HUES48 (cell line): ENCODE measurements around the gene MYO1E.

Source experiments
- H3K27ac ChIP-seq: one replicate; pipeline ENCODE4 v1.7.0; 2013; ENCODE audit warnings: low read depth, low read length, inconsistent platforms
- H3K27me3 ChIP-seq: 2 replicates; pipeline ENCODE4 v1.6.1; 2013; ENCODE audit warnings: mild to moderate bottlenecking, low read length; ENCODE audit not compliant: control insufficient read depth, insufficient read depth
- H3K36me3 ChIP-seq: 2 replicates; pipeline ENCODE4 v1.6.1; 2013; ENCODE audit warnings: low read length; ENCODE audit not compliant: control insufficient read depth, insufficient read depth
- H3K4me1 ChIP-seq: 2 replicates; pipeline ENCODE4 v1.6.1; 2013; ENCODE audit warnings: mild to moderate bottlenecking, low read length; ENCODE audit not compliant: control insufficient read depth, insufficient read depth
- H3K4me3 ChIP-seq: 2 replicates; pipeline ENCODE4 v1.5.1; 2013; ENCODE audit warnings: mild to moderate bottlenecking, low read depth, low read length
- H3K9ac ChIP-seq: 2 replicates; pipeline ENCODE4 v1.6.1; 2013; ENCODE audit warnings: mild to moderate bottlenecking, low read depth, low read length, moderate library complexity
- H3K9me3 ChIP-seq: 2 replicates; pipeline ENCODE4 v1.6.1; 2013; ENCODE audit warnings: low read length; ENCODE audit not compliant: control insufficient read depth, insufficient read depth

Gene MYO1E

GRCh38 chr15:59279023-59279422, 93.6 kb downstream of the MYO1E start:
- Histone ChIP-seq H3K4me3 (no peak overlapping the region), H3K4me1 (peaks cover 20% of the 10 kb centered on the region), H3K36me3 (no peaks in the 10 kb centered on the region), H3K27ac (no peak overlapping the region), H3K9me3 (no peaks in the 10 kb centered on the region), H3K27me3 (no peaks in the 10 kb centered on the region), H3K9ac (no peak overlapping the region)

GRCh38 chr15:59278120-59278519, 94.6 kb downstream of the MYO1E start:
- H3K9me3 ChIP-seq = no peaks in the 10 kb centered on the region
- no peak overlapping the region for H3K27ac ChIP-seq
- no peaks in the 10 kb centered on the region for H3K36me3 ChIP-seq
- H3K4me1 ChIP-seq = peaks cover 11% of the 10 kb centered on the region; the same call in 1 of the 2 replicates
- no peak overlapping the region for H3K4me3 ChIP-seq
- H3K9ac ChIP-seq = no peak overlapping the region
- H3K27me3 ChIP-seq = no peaks in the 10 kb centered on the region

GRCh38 chr15:59276225-59277178, 96.2 kb downstream of the MYO1E start:
- Histone ChIP-seq H3K9ac (no peak overlapping the region), H3K4me3 (no peak overlapping the region), H3K36me3 (peaks cover 8% of the 10 kb centered on the region), H3K9me3 (no peaks in the 10 kb centered on the region), H3K27ac (no peak overlapping the region), H3K4me1 (peaks cover 8% of the 10 kb centered on the region; the same call in 1 of the 2 replicates), H3K27me3 (no peaks in the 10 kb centered on the region)

DNA sequence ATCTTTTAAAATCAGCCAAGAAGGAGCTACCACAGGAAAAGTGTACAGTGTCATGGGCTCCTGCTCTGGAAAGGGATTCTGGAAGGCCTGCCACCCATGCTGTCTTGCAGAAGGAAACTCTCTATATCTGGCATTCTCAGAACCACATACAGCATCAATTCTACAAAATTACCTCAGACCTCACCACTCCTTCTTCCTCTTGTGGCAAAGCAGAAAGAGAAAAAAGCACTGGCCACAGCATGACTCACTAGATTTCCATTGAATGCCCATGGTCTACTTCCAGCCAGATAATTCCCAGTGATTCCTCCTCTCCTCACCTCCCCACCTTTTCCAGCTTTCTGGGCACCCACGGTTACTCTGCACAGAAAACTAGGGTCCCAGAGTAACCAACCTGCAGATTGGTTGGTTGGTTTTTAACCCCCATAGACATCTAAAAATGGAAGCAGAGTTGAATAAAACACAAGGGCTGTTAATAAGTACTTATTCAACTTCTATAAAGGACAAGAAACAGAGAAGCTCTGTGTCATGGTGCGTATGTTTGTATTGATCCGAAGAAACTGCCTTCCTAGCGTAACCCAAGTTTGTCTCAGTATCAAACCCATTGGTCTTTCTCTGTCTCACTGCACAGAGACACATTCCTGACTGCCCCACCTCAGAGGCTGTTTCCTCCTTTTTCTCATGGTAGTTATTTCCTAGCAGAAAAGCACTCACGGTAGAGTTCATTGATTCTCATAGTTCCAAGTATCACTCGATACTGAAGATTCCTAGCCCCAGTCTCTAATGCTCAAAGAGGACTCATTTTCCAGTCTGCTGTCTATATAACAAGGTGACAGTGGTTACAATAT, 98.3 kb downstream of the MYO1E start:
- no peak overlapping the region for H3K9ac ChIP-seq
- H3K27me3 ChIP-seq = no peaks in the 10 kb centered on the region
- peaks cover 8% of the 10 kb centered on the region for H3K36me3 ChIP-seq
- peaks cover 8% of the 10 kb centered on the region; the same call in 1 of the 2 replicates for H3K4me1 ChIP-seq
- H3K27ac ChIP-seq = no peak overlapping the region
- no peaks in the 10 kb centered on the region for H3K9me3 ChIP-seq
- no peak overlapping the region for H3K4me3 ChIP-seq

- Histone ChIP-seq H3K9ac (no peak overlapping the region), H3K4me1 (peaks cover 12% of the 10 kb centered on the region), H3K27me3 (no peaks in the 10 kb centered on the region), H3K4me3 (no peak overlapping the region), H3K9me3 (no peaks in the 10 kb centered on the region), H3K27ac (no peak overlapping the region), H3K36me3 (peaks cover 8% of the 10 kb centered on the region)
Measured at GRCh38 chr15:59273234-59273633, 99.4 kb downstream of the MYO1E start.

- no peak overlapping the region for H3K4me3 ChIP-seq
- no peaks in the 10 kb centered on the region for H3K9me3 ChIP-seq
- H3K36me3 ChIP-seq = peaks cover 8% of the 10 kb centered on the region
- H3K9ac ChIP-seq = no peak overlapping the region
- H3K27me3 ChIP-seq = no peaks in the 10 kb centered on the region
- H3K27ac ChIP-seq = no peak overlapping the region
- H3K4me1 ChIP-seq = peaks cover 15% of the 10 kb centered on the region
Measured at GRCh38 chr15:59271595-59272201, 101.0 kb downstream of the MYO1E start.

DNA sequence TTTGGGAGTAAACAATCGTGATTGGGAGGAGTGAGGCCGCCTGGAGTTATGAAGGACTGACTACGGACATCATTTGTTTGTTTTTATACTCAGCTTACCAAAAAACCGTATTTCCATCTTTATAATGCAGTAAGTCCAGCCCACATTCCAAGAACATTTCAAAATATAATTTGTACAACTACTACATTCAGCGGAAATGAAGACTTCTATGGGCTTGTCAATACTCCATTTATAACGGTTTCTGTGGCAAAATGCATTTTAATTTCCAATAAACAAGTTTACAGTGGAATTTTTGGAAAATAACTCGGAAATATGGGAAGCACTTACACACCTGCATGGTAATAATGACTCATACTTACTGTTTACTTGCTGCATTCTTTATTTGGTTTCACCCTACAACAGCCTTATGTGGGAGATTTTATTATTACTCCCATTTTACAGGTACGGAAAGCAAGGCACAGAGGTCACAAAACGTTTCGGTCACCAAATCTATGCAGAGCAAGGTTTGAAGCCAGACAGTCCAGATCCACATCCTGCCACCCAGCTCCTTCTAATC, 103.7 kb downstream of the MYO1E start:
- H3K4me3 ChIP-seq = no peak overlapping the region
- H3K4me1 ChIP-seq = peaks cover 15% of the 10 kb centered on the region
- no peaks in the 10 kb centered on the region for H3K27me3 ChIP-seq
- no peak overlapping the region for H3K9ac ChIP-seq
- peaks cover 11% of the 10 kb centered on the region for H3K36me3 ChIP-seq
- no peaks in the 10 kb centered on the region for H3K9me3 ChIP-seq
- H3K27ac ChIP-seq = no peak overlapping the region

DNA sequence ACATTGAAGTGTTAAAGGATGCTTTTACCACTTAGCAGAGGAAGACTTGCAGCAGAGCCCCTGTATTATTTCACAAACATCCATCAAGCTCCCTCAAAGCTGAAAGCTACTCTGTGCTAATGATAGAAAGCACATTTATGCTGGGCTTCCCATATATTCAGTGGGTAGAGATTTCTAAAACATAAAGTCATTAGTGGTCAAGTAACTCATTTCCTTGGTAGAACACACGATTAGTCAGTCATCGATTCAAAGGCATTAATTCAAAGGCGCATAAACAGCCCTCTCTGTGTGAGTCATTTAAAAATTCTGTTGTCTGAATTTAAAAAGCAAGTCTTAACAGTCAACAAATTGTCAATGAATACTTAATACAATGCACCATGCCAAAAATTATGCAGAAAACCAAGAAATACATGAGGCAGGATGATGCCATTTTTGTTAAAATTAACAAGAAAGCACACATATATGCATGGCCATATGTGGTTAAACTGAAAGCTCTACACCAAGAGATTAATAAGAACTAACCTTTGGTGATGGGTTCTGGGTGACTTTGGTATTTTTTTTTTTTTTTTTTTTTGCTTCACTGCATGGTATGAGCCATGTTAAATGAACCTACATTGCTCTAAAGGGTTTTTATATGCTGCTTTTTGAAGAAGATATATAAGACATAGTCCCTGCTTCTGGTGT, 104.4 kb downstream of the MYO1E start:
- H3K4me3 ChIP-seq = no peak overlapping the region
- H3K4me1 ChIP-seq = peaks cover 15% of the 10 kb centered on the region
- H3K9ac ChIP-seq = no peak overlapping the region
- H3K27me3 ChIP-seq = no peaks in the 10 kb centered on the region
- peaks cover 12% of the 10 kb centered on the region for H3K36me3 ChIP-seq
- H3K27ac ChIP-seq = no peak overlapping the region
- no peaks in the 10 kb centered on the region for H3K9me3 ChIP-seq

GRCh38 chr15:59266028-59266427, 106.6 kb downstream of the MYO1E start:
- Histone ChIP-seq H3K27ac (no peak overlapping the region), H3K36me3 (peaks cover 6% of the 10 kb centered on the region), H3K4me3 (no peak overlapping the region), H3K4me1 (peaks cover 15% of the 10 kb centered on the region), H3K9me3 (no peaks in the 10 kb centered on the region), H3K27me3 (no peaks in the 10 kb centered on the region), H3K9ac (no peak overlapping the region)

DNA sequence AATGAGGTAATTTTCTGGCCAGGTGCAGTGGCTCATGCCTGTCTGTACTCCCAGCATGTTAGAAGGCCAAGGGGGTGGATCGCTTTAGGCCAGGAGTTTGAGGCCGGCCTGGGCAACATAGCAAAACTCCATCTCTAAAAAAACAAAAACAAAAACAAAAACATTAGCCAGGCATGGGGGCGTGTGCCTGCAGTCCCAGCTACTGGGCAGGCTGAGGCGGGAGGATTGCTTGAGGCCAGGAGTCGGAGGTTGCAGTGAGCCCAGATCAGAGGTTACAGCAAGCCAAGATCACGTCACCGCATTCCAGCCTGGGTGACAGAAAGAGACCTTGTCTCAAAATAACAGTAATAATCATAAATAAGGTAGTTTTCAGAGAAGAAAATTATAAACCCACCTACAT, 110.4 kb downstream of the MYO1E start:
- Histone ChIP-seq H3K27ac (no peak overlapping the region), H3K4me1 (peaks cover 5% of the 10 kb centered on the region; the same call in 1 of the 2 replicates), H3K9me3 (no peaks in the 10 kb centered on the region), H3K36me3 (peaks cover 16% of the 10 kb centered on the region), H3K4me3 (no peak overlapping the region), H3K27me3 (no peaks in the 10 kb centered on the region), H3K9ac (no peak overlapping the region)
